MCF 10A (cell line): ENCODE results near the gene TACC3. TPM values are rescaled to one million over a fixed set of nuclear protein-coding genes. Genes with fewer than 3 reads are reported as not detected.
A peak's percentile ranks its signal among the peaks of the same experiment; 100 is the strongest.

Experiments used
- BruUV-seq: library from RNA; stranded (reverse); fragments of 400-500 nt; replicated peaks from 2 replicates; lab custom pipeline; 2021; lab: Mats Ljungman, UMichigan
- CTCF ChIA-PET: fragments of 300-600 bp; sonication (Branson Sonifier 250); formaldehyde crosslinking; extraction: SDS; loops from one replicate; lab custom pipeline; 2021; ENCODE audit warnings: antibody characterized with exemption, inconsistent platforms; lab: Yijun Ruan, JAX
- POLR2A ChIA-PET: fragments of 300-600, 350-650 bp; sonication (Branson Sonifier 250); formaldehyde crosslinking; extraction: SDS; loops from one replicate; lab custom pipeline; 2020; ENCODE audit warnings: antibody characterized with exemption, inconsistent platforms; lab: Yijun Ruan, JAX
- DNase-seq: peaks from one replicate; pipeline ENCODE4 v3.0.0-alpha.2; 2018; ENCODE audit not compliant: unreplicated experiment
- H3K27ac Mint-ChIP-seq: one replicate; pipeline ENCODE4 v1.8.0; 2022; ENCODE audit warnings: mild to moderate bottlenecking, low read depth, mixed read lengths; ENCODE audit not compliant: unreplicated experiment
- H3K27me3 Mint-ChIP-seq: one replicate; pipeline ENCODE4 v1.8.0; 2022; ENCODE audit warnings: mixed read lengths; ENCODE audit not compliant: insufficient read depth, unreplicated experiment
- H3K36me3 Mint-ChIP-seq: one replicate; pipeline ENCODE4 v1.8.0; 2022; ENCODE audit warnings: mild to moderate bottlenecking, moderate library complexity, mixed read lengths; ENCODE audit not compliant: insufficient read depth, unreplicated experiment
- H3K4me1 Mint-ChIP-seq: one replicate; pipeline ENCODE4 v1.8.0; 2022; ENCODE audit warnings: mixed read lengths; ENCODE audit not compliant: insufficient read depth, unreplicated experiment
- H3K4me3 Mint-ChIP-seq: one replicate; pipeline ENCODE4 v1.8.0; 2022; ENCODE audit warnings: mild to moderate bottlenecking, moderate library complexity, mixed read lengths; ENCODE audit not compliant: unreplicated experiment
- H3K9me3 Mint-ChIP-seq: one replicate; pipeline ENCODE4 v1.8.0; 2022; ENCODE audit warnings: mixed read lengths; ENCODE audit not compliant: unreplicated experiment
- CTCF ChIP-seq: fragments of 200-600 bp; IDR thresholded peaks from one replicate; pipeline ENCODE4 v1.8.0; 2022; ENCODE audit warnings: antibody characterized with exemption, mild to moderate bottlenecking; ENCODE audit not compliant: unreplicated experiment
- intact Hi-C: fragments of 100-400 bp; cut with micrococcal nuclease; formaldehyde crosslinking; loops from 2 replicates; pipeline ENCODE4 v1.14.1; 2022
- total RNA-seq: library from RNA; stranded (reverse); gene quantifications from 2 replicates; pipeline ENCODE4 v1.2.3, GENCODE V29; 2022

The TACC3 gene
- total RNA-seq, 1 experiment from 2014 or later = 69.8 TPM

GRCh38 chr4:1726146-1726934, 5.0 kb downstream of the TACC3 start:
- intact Hi-C loops = loop anchor here (1.0 to 10.0 kb wide), 3 partner anchors 14 to 382 kb away; partner anchors contain the start of genes SLBP and UVSSA
- peak; percentile 87 for DNase-seq
- Mint-ChIP-seq H3K27me3 (no peaks in the 10 kb centered on the region), H3K36me3 (peaks cover 43% of the 10 kb centered on the region), H3K4me1 (peaks cover 58% of the 10 kb centered on the region), H3K4me3 (peak overlapping the region; percentile 67), H3K27ac (peak overlapping the region; percentile 94), H3K9me3 (no peaks in the 10 kb centered on the region)
- TF ChIP-seq CTCF = peak; percentile 94
- BruUV-seq = no TSS peak
- ChIA-PET CTCF (interaction anchor here (0.5 to 7.0 kb wide), 22 partner anchors 12 to 1796 kb away, joined by 3 to 97 read pairs (median 4); no protein-coding TSS in a partner anchor), POLR2A (interaction anchor here (0.8 to 3.4 kb wide), 6 partner anchors 9 to 44 kb away, joined by 3 to 33 read pairs (median 4); partner anchors contain the start of genes FAM53A and SLBP)

GRCh38 chr4:1727117-1728031, 6.1 kb downstream of the TACC3 start:
- Mint-ChIP-seq H3K27me3 (no peaks in the 10 kb centered on the region), H3K27ac (peak overlapping the region; percentile 94), H3K9me3 (no peaks in the 10 kb centered on the region), H3K36me3 (peaks cover 51% of the 10 kb centered on the region), H3K4me3 (peak overlapping the region; percentile 67), H3K4me1 (peaks cover 54% of the 10 kb centered on the region)
- TSS peak; percentile 13 for BruUV-seq
- intact Hi-C loops = loop anchor here (2.0 to 10.0 kb wide), 2 partner anchors 15 to 383 kb away; partner anchors contain the start of genes SLBP and UVSSA
- POLR2A ChIA-PET = interaction anchor here (0.6 to 3.4 kb wide), 15 partner anchors 10 to 380 kb away, joined by 3 to 33 read pairs (median 4); partner anchors contain the start of genes FAM53A, LETM1, NSD2 and SLBP
- TF ChIP-seq CTCF = no peak
- CTCF ChIA-PET = interaction anchor here (0.5 to 7.0 kb wide), 16 partner anchors 18 to 460 kb away, joined by 3 to 97 read pairs (median 4); no protein-coding TSS in a partner anchor
- DNase-seq = peak; percentile 95

- intact Hi-C loops = loop anchor here (10.0 kb wide), 1 partner anchor 384 kb away; the partner anchor contains the start of gene UVSSA
- Mint-ChIP-seq H3K36me3 (peaks cover 60% of the 10 kb centered on the region), H3K9me3 (no peaks in the 10 kb centered on the region), H3K4me3 (peak overlapping the region; percentile 67), H3K27ac (peak overlapping the region; percentile 94), H3K4me1 (peaks cover 45% of the 10 kb centered on the region), H3K27me3 (no peaks in the 10 kb centered on the region)
- DNase-seq = no peak
- CTCF ChIA-PET = interaction anchor here (0.6 to 7.0 kb wide), 8 partner anchors 22 to 664 kb away, joined by 3 to 97 read pairs (median 4); no protein-coding TSS in a partner anchor
- peak; percentile 11 for TF ChIP-seq CTCF
- no TSS peak for BruUV-seq
- POLR2A ChIA-PET = interaction anchor here (0.7 to 3.4 kb wide), 7 partner anchors 12 to 381 kb away, joined by 3 to 33 read pairs (median 5); partner anchors contain the start of genes NSD2, SLBP and UVSSA
Measured at GRCh38 chr4:1728061-1728980, 7.0 kb downstream of the TACC3 start.
